ENCODE measurements around the gene DNAJC16.

DNA sequence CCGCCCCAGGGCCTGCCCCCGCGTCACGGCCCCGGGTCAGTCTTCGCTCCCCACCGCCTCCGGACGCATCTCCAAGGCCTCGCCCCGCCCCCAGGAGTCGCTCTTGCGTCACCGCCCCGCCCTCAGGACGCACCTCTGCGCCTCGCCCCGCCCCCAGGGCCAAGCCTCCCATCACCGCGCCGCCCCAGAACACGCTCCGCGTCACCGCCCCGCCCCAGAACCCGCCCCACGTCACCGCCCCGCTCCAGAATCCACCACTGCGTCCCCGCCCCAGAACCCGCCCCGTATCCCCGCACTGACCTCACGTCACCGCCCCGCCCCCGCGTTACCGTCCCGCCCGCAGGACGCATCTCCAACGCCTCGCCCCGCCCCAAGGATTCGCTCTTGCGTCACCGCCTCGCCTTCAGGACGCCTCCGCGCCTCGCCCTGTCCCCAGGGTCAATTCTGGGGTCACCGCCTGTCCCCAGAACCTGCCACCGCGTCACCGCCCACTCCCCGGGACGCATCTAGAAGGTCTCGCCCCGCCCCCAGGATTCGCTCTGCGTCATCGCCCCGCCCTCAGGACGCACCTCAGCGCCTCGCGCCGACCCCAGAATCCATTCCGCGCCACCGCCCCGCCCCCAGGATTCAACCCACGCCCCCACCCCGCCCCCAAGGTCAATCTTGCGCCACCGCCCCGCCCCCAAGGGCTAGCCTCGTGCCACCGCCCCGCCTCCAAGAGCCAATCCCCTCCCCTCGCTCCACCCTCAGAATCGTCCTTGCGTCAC, 2.2 kb upstream of the DNAJC16 start:
- TF ChIP-seq POLR2A (IDR thresholded peaks at IDR 0.05) = no peak
- TF ChIP-seq, protein P1, sequence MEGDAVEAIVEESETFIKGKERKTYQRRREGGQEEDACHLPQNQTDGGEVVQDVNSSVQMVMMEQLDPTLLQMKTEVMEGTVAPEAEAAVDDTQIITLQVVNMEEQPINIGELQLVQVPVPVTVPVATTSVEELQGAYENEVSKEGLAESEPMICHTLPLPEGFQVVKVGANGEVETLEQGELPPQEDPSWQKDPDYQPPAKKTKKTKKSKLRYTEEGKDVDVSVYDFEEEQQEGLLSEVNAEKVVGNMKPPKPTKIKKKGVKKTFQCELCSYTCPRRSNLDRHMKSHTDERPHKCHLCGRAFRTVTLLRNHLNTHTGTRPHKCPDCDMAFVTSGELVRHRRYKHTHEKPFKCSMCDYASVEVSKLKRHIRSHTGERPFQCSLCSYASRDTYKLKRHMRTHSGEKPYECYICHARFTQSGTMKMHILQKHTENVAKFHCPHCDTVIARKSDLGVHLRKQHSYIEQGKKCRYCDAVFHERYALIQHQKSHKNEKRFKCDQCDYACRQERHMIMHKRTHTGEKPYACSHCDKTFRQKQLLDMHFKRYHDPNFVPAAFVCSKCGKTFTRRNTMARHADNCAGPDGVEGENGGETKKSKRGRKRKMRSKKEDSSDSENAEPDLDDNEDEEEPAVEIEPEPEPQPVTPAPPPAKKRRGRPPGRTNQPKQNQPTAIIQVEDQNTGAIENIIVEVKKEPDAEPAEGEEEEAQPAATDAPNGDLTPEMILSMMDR (IDR thresholded peaks at IDR 0.05) = no peak

All from Peyer's patch (tissue), 4 donors.